ENCODE data around the gene RNF4.
A peak's percentile ranks its signal among the peaks of the same experiment; 100 is the strongest.
"Not testable (repeated sequence)": the region's sequence is repeated elsewhere in the genome, so short reads cannot be mapped to it uniquely, and the experiment has no call there.

Gene RNF4

DNA sequence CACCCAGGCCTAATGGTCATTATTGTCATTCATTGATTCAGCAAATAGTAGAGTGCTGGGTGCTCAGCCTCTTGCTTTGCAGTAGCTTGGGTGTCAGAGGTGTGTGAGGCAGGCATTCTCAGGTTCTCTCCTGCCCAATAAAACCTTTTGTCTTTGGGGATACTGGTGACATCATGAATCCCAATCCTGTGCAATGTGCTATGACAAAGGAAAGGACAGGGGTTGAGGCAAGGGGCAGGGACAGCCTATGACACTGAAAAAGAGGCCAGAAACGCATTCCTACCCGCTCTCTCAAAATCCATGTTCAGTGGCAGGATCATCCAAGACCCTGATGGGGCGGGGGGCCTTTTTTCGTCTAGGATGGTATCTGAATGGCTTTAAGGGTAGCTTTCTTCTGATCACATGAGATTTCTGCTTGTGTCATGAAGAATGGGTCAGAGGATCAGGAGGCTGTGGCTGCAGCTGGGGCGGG lies 66.0 kb downstream of the RNF4 start:
- peak overlapping the region; percentile 93 for H3K27ac ChIP-seq
- TF ChIP-seq, protein P1, sequence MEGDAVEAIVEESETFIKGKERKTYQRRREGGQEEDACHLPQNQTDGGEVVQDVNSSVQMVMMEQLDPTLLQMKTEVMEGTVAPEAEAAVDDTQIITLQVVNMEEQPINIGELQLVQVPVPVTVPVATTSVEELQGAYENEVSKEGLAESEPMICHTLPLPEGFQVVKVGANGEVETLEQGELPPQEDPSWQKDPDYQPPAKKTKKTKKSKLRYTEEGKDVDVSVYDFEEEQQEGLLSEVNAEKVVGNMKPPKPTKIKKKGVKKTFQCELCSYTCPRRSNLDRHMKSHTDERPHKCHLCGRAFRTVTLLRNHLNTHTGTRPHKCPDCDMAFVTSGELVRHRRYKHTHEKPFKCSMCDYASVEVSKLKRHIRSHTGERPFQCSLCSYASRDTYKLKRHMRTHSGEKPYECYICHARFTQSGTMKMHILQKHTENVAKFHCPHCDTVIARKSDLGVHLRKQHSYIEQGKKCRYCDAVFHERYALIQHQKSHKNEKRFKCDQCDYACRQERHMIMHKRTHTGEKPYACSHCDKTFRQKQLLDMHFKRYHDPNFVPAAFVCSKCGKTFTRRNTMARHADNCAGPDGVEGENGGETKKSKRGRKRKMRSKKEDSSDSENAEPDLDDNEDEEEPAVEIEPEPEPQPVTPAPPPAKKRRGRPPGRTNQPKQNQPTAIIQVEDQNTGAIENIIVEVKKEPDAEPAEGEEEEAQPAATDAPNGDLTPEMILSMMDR (conservative IDR thresholded peaks at IDR 0.05): no peak

DNA sequence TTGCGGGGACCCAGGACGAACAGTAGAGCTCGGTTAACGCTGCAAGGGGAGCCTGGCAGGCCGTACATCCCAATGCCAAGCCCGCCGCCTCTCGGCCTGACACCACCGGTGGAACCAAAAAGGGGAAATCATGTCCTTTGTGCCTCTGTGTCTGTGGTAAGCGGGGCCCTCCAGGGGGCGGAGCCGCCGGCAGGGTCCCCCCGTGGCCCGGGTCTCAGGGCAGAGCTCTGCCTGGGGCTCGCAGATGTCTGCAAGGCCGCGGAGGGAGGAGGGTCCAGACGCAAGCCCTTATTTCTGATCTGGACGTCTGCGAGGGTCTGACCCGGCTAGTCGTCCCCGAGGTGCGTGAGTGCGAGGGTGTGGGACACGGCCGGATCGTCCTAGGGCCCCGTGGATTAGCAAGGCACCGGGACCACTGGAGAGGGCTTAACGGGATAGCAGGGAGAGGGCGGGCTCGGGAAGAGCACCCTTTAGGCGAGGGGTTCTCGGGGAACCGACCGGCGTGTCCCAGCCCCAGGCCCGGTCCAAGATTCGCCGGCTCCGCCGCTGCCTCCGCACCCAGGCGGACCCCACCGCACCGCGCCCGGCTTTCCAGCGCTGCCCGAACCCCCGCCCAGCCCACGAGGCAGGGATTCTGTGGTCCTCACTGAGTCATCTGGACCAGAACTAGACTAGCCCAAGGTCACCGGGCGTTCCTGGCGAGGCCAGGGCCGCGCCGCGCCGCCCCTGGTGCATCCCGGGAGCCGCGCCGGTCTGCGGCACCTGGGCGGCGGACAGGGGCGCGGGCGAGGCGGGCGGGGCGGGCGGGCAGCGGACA lies 66.7 kb downstream of the RNF4 start:
- peak overlapping the region; percentile 93 for H3K27ac ChIP-seq
- TF ChIP-seq, protein P1 (conservative IDR thresholded peaks at IDR 0.05): no peak

DNA sequence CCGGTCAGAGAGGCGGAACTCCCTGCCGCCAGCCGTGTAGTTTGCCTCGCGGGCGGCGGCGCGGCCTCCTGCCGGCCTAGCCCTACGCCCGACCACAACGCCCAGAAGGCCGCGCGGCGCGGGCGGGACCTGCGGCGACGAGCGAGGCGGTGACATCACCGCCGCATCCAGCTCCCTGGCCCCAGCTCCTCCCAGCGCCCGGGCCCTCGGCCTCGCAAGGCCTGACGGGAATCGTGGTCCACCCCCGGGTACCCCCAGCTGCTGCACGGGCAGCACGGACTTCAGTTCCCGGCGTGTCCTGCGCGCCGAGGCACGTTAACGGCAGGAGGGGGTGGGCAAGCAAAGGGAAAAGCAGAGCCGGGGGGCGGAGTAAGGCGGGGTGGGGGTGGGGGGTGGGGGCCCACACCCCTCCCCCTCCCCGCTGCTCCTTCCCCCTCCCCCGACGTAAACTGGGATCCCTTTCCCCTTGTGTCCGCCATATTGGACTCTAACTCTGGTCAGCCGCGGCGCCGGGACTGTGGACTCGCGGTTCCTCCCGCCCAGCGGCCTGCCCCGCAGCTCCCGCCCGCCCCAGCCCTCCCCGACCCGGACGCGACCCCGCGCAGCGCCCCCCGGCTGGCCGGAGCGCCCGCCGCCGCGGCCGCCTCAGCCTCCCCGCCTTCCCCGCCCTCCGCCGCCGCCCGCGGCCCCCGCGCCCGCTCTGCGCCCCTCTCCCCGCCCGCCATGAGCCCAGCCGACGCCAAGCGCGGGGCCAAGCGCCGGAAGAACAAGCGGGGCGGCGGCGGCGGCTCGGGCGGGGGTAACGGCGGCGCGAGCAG lies 67.5 kb downstream of the RNF4 start, which contains the start of gene FAM193A:
TSS of gene FAM193A (plus strand) at position 455 of the 818 bp plus-strand sequence. CDS start at position 724, 269 bp downstream.
- peak within 1 kb of the TSS; percentile 93 for H3K27ac ChIP-seq
- TF ChIP-seq, protein P1 (conservative IDR thresholded peaks at IDR 0.05): no peak

DNA sequence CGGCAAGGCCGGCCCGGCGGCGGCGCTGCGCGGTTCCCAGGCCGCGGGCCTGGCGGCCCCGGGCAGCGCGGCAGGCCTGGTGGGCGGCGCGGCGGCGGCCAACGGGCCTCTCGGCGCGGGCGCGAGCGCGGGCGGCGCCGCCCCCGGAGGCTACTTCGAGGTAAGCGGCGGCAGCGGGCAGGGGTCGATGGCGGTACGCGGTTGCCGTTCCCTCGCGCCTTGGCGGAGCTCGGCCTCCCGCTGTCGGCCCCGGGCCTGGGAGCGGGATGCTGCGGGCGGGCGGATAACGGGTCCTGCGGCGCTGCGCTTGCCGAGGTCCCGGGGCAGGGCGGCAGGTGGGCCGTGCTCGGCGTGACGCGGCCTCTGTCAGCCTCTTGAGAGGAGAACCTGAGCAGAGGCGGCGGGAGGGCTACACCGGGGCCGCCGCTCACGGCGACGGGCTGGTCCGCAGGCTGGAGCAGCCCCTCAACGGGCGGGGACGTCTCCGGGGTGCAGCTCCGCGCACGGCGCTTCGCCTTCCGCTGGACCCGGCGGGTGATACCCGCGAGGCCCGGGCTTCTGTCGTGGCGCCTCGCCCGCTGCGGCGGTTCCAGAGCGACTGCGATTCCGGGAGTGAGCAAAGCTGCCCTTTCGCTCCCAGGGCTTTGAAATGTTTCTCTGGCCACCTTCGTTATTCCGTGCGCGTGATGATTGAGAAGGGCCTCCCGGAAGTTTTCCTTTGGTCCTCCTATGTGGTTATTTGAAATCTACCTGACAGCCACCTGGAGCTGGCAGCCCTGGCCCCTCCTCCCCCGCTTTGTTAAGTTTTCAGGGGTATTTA lies 68.3 kb downstream of the RNF4 start:
- TF ChIP-seq, protein P1 (conservative IDR thresholded peaks at IDR 0.05): no peak
- H3K27ac ChIP-seq: peak overlapping the region; percentile 93

DNA sequence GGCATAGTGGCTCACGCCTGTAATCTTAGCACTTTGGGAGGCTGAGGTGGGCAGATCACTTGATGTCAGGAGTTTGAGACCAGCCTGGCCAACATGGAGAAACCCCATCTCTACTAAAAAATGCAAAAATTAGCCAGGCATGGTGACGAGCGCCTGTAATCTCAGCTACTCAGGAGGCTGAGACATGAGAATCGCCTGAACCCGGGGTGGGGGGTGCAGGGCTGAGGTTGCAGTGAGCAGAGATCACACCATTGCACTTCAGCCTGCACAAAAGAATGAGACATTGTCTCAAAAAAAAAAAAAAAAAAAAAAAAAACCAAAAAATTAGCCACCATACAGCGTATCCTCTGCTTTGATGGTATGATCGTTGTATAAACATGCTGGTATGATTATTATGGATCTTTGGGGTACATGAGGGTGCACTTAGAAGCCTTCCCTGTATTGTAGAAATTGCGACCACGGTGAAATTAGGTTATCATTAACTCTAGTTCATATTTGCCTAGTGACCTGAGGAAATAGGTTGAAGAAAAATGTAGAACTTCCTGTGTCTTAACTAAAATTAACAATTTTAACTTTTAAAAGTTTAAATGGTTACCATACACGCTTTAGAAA lies 74.8 kb downstream of the RNF4 start:
- H3K27ac ChIP-seq: not testable (repeated sequence)

DNA sequence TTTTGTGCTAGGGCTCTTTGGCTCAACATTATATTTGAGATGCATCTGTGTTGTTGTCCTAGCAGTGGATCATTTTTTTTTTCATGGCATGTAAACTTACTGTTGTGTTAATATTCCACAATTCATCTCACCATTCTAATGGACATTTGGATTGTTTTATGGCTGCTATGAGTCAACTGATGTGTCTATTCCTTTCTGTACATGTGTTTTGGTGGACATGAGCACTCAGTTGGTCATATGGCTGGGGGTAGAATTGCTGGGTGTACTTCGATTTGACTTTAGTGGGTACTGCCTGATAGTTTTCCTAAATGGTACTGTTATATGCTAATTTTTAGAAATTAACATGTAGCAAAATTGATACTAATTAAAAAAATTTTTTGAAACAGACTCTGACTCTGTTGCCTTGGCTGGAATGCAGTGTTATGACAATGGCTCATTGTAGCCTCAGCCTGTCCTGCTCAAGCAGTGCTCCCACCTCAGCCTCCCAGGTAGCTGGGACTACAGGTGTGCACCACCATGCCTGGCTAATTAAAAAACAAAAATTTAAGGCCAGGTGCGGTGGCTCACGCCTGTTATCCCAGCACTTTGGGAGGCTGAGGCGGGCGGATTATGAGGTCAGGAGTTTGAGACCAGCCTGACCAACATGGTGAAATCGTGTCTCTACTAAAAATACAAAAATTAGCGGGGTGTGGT lies 76.6 kb downstream of the RNF4 start:
- no peak overlapping the region for H3K27ac ChIP-seq
- TF ChIP-seq, protein P1 (conservative IDR thresholded peaks at IDR 0.05): no peak

DNA sequence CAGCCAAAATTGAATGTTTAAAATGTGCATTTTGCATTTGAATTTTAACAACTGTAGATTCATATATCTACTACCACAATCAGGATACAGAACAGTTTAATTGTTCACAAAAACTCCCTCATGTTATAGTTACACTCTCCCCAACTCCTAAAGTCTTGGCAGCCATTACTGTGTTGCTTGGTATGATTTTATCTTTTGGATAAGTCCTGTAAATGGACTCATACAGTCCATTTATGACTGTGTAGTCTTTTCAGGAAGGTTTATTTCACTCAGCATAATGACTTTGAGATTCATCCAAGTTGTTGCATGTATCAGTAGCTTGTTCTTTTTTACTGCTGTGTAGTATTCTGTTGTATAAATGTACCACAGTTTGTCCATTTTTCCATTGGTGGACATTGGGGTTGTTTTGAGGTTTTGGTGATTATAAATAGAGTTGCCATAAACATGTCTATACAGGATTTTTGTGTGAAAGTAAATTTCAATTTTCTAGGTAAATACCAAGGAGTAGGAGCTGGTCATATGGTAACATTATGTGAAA lies 77.4 kb downstream of the RNF4 start:
- TF ChIP-seq, protein P1 (conservative IDR thresholded peaks at IDR 0.05): no peak
- no peak overlapping the region for H3K27ac ChIP-seq

DNA sequence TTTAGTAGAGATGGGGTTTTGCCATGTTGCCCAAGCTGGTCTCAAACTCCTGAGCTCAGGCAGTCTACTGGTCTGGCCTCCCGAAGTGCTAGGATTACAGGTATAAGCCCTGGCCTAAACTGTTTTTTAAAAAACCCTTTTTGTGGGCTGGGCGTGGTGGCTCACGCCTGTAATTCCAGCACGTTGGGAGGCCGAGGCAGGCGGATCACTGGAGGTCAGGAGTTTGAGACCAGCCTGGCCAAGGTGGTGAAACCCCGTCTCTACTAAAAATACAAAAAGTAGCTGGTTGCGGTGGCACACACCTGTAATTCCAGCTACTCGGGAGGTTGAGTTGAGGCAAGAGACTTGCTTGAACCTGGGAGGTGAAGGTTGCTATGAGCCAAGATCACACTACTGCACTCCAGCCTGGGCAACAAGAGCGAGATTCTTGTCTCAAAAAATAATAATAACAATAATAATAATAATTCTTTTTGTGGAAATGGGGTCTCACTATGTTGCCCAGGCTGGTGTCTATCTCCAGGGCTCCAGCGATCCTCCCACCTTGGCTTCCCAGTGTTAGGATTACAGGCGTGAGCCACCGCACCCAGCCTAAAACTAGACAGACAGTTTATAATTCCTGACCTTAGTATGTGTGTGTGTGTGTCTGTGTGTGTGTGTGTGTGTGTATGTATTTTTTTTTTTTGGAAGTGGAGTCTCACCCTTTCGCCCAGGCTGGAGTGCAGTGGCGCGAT lies 78.2 kb downstream of the RNF4 start:
- not testable (repeated sequence) for H3K27ac ChIP-seq

Measured in VCaP (cell line).